Naive thymus-derived CD4-positive, alpha-beta T cell (primary cell): ENCODE data around the gene NUP85. TPM values are rescaled to one million over a fixed set of nuclear protein-coding genes. Genes with fewer than 3 reads are reported as not detected.

Experiments used
- ATAC-seq: fragments of 150-1000 bp; cut with Tn5 transposase; 2 replicates; pipeline ENCODE4 v1.10.0; 2021; ENCODE audit warnings: mild to moderate bottlenecking, moderate library complexity
- CTCF ChIA-PET: fragments of 350-600 bp; sonication (Branson Sonifier 250); formaldehyde crosslinking; loops from one replicate; lab custom pipeline; 2021; ENCODE audit warnings: antibody characterized with exemption; lab: Charles Lee
- POLR2A ChIA-PET: fragments of 350-600 bp; sonication (Branson Sonifier 250); formaldehyde crosslinking; loops from one replicate; lab custom pipeline; 2021; ENCODE audit warnings: antibody characterized with exemption, inconsistent platforms; lab: Charles Lee
- DNase-seq, 9 donors: peaks; one replicate each; pipeline versions ENCODE4 v3.0.0 to v3.0.0-alpha.2; 2020 to 2022; ENCODE audit warnings: mixed read lengths in 1 of 9
- H3K27ac ChIP-seq: one replicate; pipeline ENCODE4 v1.7.0; 2013; ENCODE audit warnings: mild to moderate bottlenecking, low read depth, low read length, moderate library complexity
- H3K27me3 ChIP-seq, 2 donors: one replicate each; pipeline ENCODE4 v1.7.0; 2013; ENCODE audit warnings: low read length in 2 of 2, mild to moderate bottlenecking in 2 of 2, moderate library complexity in 2 of 2; ENCODE audit not compliant: control insufficient read depth in 2 of 2, insufficient read depth in 2 of 2
- H3K36me3 ChIP-seq, 3 experiments: 1 replicate in 2 of 3; 2 replicates in 1 of 3; pipeline ENCODE4 v1.7.0; 2013; ENCODE audit warnings: low read length in 3 of 3, mild to moderate bottlenecking in 3 of 3, moderate library complexity in 1 of 3; ENCODE audit not compliant: insufficient read depth in 3 of 3, control insufficient read depth in 2 of 3
- H3K4me1 ChIP-seq, 2 donors: one replicate each; pipeline ENCODE4 v1.7.0; 2013; ENCODE audit warnings: low read length in 2 of 2, mild to moderate bottlenecking in 2 of 2, moderate library complexity in 1 of 2; ENCODE audit not compliant: control insufficient read depth in 2 of 2, insufficient read depth in 2 of 2
- H3K4me3 ChIP-seq: 2 replicates; pipeline ENCODE4 v1.7.0; 2013; ENCODE audit warnings: mild to moderate bottlenecking, low read length
- H3K9me3 ChIP-seq, 3 experiments: 1 replicate in 2 of 3; 2 replicates in 1 of 3; pipeline ENCODE4 v1.7.0; 2013; ENCODE audit warnings: low read length in 3 of 3; ENCODE audit not compliant: control insufficient read depth in 2 of 3
- H3K27ac Mint-ChIP-seq, 9 donors: one replicate each; pipeline ENCODE4 v1.8.0; 2020 to 2022; ENCODE audit warnings: mixed read lengths in 9 of 9, mild to moderate bottlenecking in 8 of 9, moderate library complexity in 5 of 9, inconsistent platforms in 2 of 9
- H3K27me3 Mint-ChIP-seq, 5 donors: one replicate each; pipeline ENCODE4 v1.8.0; 2021 to 2022; ENCODE audit warnings: mixed read lengths in 5 of 5, mild to moderate bottlenecking in 1 of 5
- H3K36me3 Mint-ChIP-seq, 5 donors: one replicate each; pipeline ENCODE4 v1.8.0; 2020 to 2022; ENCODE audit warnings: mixed read lengths in 5 of 5, mild to moderate bottlenecking in 3 of 5, inconsistent platforms in 1 of 5
- H3K4me1 Mint-ChIP-seq, 7 donors: one replicate each; pipeline ENCODE4 v1.8.0; 2020 to 2022; ENCODE audit warnings: mixed read lengths in 7 of 7, mild to moderate bottlenecking in 3 of 7, inconsistent platforms in 1 of 7
- H3K4me3 Mint-ChIP-seq, 10 donors: one replicate each; pipeline ENCODE4 v1.8.0; 2020 to 2022; ENCODE audit warnings: mild to moderate bottlenecking in 10 of 10, mixed read lengths in 10 of 10, moderate library complexity in 6 of 10, inconsistent platforms in 2 of 10
- H3K9me3 Mint-ChIP-seq, 11 donors: one replicate each; pipeline ENCODE4 v1.8.0; 2020 to 2022; ENCODE audit warnings: mixed read lengths in 11 of 11, mild to moderate bottlenecking in 4 of 11, inconsistent platforms in 1 of 11, moderate library complexity in 1 of 11
- intact Hi-C, 2 donors: fragments of 100-400 bp; cut with micrococcal nuclease; formaldehyde crosslinking; loops; one replicate each; pipeline ENCODE4 v1.15.1; 2023
- polyA plus RNA-seq, 2 donors: library from polyadenylated mRNA; unstranded; fragments of 300-500 nt; fragmentation: Illumina TruSeq; gene quantifications; one replicate each; pipeline ENCODE4 v1.2.3, GENCODE V29; 2021
- total RNA-seq, 6 experiments: library from RNA in 5 of 6; stranded (reverse) in 5 of 6; gene quantifications; 1 replicate in 5 of 6; 2 replicates in 1 of 6; pipeline ENCODE4 v1.2.3 and lab custom pipeline; 2021 to 2026

NUP85 gene
- total and polyA plus RNA-seq, 7 experiments from 2014 or later = 21.0 to 143 (median 97.3) TPM

- peaks cover 5 to 13% (median 10%) of the 10 kb centered on the region in 7 donors for H3K4me1 Mint-ChIP-seq
- ATAC-seq (no peak), DNase-seq (no peak)
- no peaks in the 10 kb centered on the region for H3K27me3 ChIP-seq
- H3K36me3 ChIP-seq = peaks cover 22 to 92% (median 34%) of the 10 kb centered on the region in 3 experiments
- no peak overlapping the region for H3K27ac ChIP-seq
- ChIA-PET CTCF (interaction anchor here (0.9 to 4.9 kb wide), 5 partner anchors 9 to 265 kb away, joined by 3 to 26 read pairs (median 3); no protein-coding TSS in a partner anchor), POLR2A (interaction anchor here (0.6 kb wide), 1 partner anchor 10 kb away, joined by 4 read pairs; no protein-coding TSS in a partner anchor)
- peaks cover 0 to 14% of the 10 kb centered on the region in 2 donors for H3K4me1 ChIP-seq
- H3K4me3 ChIP-seq = no peak overlapping the region
- peaks cover 4 to 39% (median 14%) of the 10 kb centered on the region in 5 donors for H3K36me3 Mint-ChIP-seq
- intact Hi-C loops = loop anchor here (1.0 kb wide), 3 partner anchors 123 to 276 kb away; no protein-coding TSS in a partner anchor
- no peaks in the 10 kb centered on the region for H3K27me3 Mint-ChIP-seq
- no peak overlapping the region for H3K4me3 Mint-ChIP-seq
- peak overlapping the region in 2 of 9 donors; percentile 21 to 82 for H3K27ac Mint-ChIP-seq
- no peaks in the 10 kb centered on the region for H3K9me3 ChIP-seq
- H3K9me3 Mint-ChIP-seq = no peaks in the 10 kb centered on the region
These were observed 31.9 kb downstream of the NUP85 start for GRCh38 chr17:75237100-75238014.

- intact Hi-C loops = loop anchor here (1.0 kb wide), 3 partner anchors 124 to 277 kb away; no protein-coding TSS in a partner anchor
- H3K4me1 Mint-ChIP-seq = peaks cover 5 to 20% (median 10%) of the 10 kb centered on the region in 7 donors
- H3K9me3 Mint-ChIP-seq = no peaks in the 10 kb centered on the region
- DNase-seq (no peak), ATAC-seq (no peak)
- H3K9me3 ChIP-seq = no peaks in the 10 kb centered on the region
- no peaks in the 10 kb centered on the region for H3K27me3 Mint-ChIP-seq
- peaks cover 4 to 34% (median 13%) of the 10 kb centered on the region in 5 donors for H3K36me3 Mint-ChIP-seq
- no peaks in the 10 kb centered on the region for H3K27me3 ChIP-seq
- H3K4me1 ChIP-seq = peaks cover 0 to 21% of the 10 kb centered on the region in 2 donors
- H3K27ac Mint-ChIP-seq = peak overlapping the region in 2 of 9 donors; percentile 73 to 90
- no peak overlapping the region for H3K4me3 Mint-ChIP-seq
- H3K27ac ChIP-seq = no peak overlapping the region
- ChIA-PET CTCF (interaction anchor here (0.9 to 4.9 kb wide), 5 partner anchors 8 to 266 kb away, joined by 3 to 26 read pairs (median 3); no protein-coding TSS in a partner anchor), POLR2A (interaction anchor here (0.6 to 1.0 kb wide), 2 partner anchors 9 to 11 kb away, joined by 4 to 8 read pairs; no protein-coding TSS in a partner anchor)
- peaks cover 15 to 92% (median 32%) of the 10 kb centered on the region in 3 experiments for H3K36me3 ChIP-seq
- no peak overlapping the region for H3K4me3 ChIP-seq
These were observed 32.6 kb downstream of the NUP85 start for GRCh38 chr17:75238020-75238580.

- CTCF ChIA-PET = interaction anchor here (0.6 to 4.9 kb wide), 8 partner anchors 9 to 267 kb away, joined by 3 to 26 read pairs (median 5); no protein-coding TSS in a partner anchor
- H3K9me3 Mint-ChIP-seq = no peaks in the 10 kb centered on the region
These were observed 33.3 kb downstream of the NUP85 start for GRCh38 chr17:75238684-75239191.

GRCh38 chr17:75239214-75239613 is 33.7 kb downstream of the NUP85 start:
- peaks cover 24 to 98% (median 36%) of the 10 kb centered on the region in 3 experiments for H3K36me3 ChIP-seq
- Mint-ChIP-seq H3K9me3 (no peaks in the 10 kb centered on the region), H3K4me3 (peak overlapping the region in 2 of 10 donors; percentile 46 to 51), H3K27me3 (no peaks in the 10 kb centered on the region), H3K36me3 (peaks cover 8 to 35% (median 17%) of the 10 kb centered on the region in 5 donors), H3K27ac (peak overlapping the region in 8 of 9 donors; percentile 7 to 93 (median 88)), H3K4me1 (peaks cover 5 to 29% (median 13%) of the 10 kb centered on the region in 7 donors)
- H3K27ac ChIP-seq = no peak overlapping the region
- peaks cover 0 to 30% of the 10 kb centered on the region in 2 donors for H3K4me1 ChIP-seq
- no peaks in the 10 kb centered on the region for H3K27me3 ChIP-seq
- ChIA-PET CTCF (interaction anchor here (0.5 to 4.9 kb wide), 7 partner anchors 9 to 179 kb away, joined by 3 to 26 read pairs (median 6); no protein-coding TSS in a partner anchor), POLR2A (interaction anchor here (0.8 to 1.6 kb wide), 3 partner anchors 17 to 91 kb away, joined by 3 to 5 read pairs (median 4); partner anchors contain the start of gene SLC25A19)
- no peaks in the 10 kb centered on the region for H3K9me3 ChIP-seq
- no peak for DNase-seq
- no peak overlapping the region for H3K4me3 ChIP-seq
- no peak for ATAC-seq
- intact Hi-C loops = no loop called here

More at GRCh38 chr17:75238684-75239191, 33.3 kb downstream of the NUP85 start:
- H3K27me3 ChIP-seq = no peaks in the 10 kb centered on the region
- Mint-ChIP-seq H3K36me3 (peaks cover 8 to 32% (median 17%) of the 10 kb centered on the region in 5 donors), H3K27me3 (no peaks in the 10 kb centered on the region), H3K27ac (peak overlapping the region; percentile 7 to 93 (median 85)), H3K4me1 (peaks cover 5 to 25% (median 12%) of the 10 kb centered on the region in 7 donors), H3K4me3 (peak overlapping the region in 4 of 10 donors; percentile 38 to 51 (median 46))
- H3K9me3 ChIP-seq = no peaks in the 10 kb centered on the region
- intact Hi-C loops = loop anchor here (1.0 kb wide), 3 partner anchors 124 to 277 kb away; no protein-coding TSS in a partner anchor
- DNase-seq = peak; percentile 33 to 60 (median 55)
- POLR2A ChIA-PET = interaction anchor here (1.0 to 1.6 kb wide), 3 partner anchors 11 to 91 kb away, joined by 3 to 8 read pairs (median 4); no protein-coding TSS in a partner anchor
- H3K36me3 ChIP-seq = peaks cover 19 to 95% (median 36%) of the 10 kb centered on the region in 3 experiments
- H3K4me3 ChIP-seq = no peak overlapping the region
- no peak overlapping the region for H3K27ac ChIP-seq
- peak; percentile 83 for ATAC-seq
- H3K4me1 ChIP-seq = peaks cover 0 to 28% of the 10 kb centered on the region in 2 donors

- POLR2A ChIA-PET = interaction anchor here (0.8 to 1.6 kb wide), 5 partner anchors 18 to 92 kb away, joined by 3 to 6 read pairs (median 4); partner anchors contain the start of genes GGA3, MRPS7 and SLC25A19
- Histone ChIP-seq H3K4me3 (no peak overlapping the region), H3K9me3 (no peaks in the 10 kb centered on the region), H3K4me1 (peaks cover 0 to 30% of the 10 kb centered on the region in 2 donors), H3K27me3 (no peaks in the 10 kb centered on the region), H3K36me3 (peaks cover 30 to 98% (median 30%) of the 10 kb centered on the region in 3 experiments), H3K27ac (no peak overlapping the region)
- H3K4me1 Mint-ChIP-seq = peaks cover 5 to 33% (median 15%) of the 10 kb centered on the region in 7 donors
- H3K27me3 Mint-ChIP-seq = no peaks in the 10 kb centered on the region
- H3K4me3 Mint-ChIP-seq = no peak overlapping the region
- peak overlapping the region in 3 of 9 donors; percentile 48 to 76 (median 55) for H3K27ac Mint-ChIP-seq
- DNase-seq (no peak), ATAC-seq (no peak)
- intact Hi-C loops = loop anchor here (1.0 kb wide), 2 partner anchors 31 to 172 kb away; partner anchors contain the start of gene MIF4GD (in 1 of the 2)
- no peaks in the 10 kb centered on the region for H3K9me3 Mint-ChIP-seq
- CTCF ChIA-PET = interaction anchor here (0.5 to 4.9 kb wide), 9 partner anchors 10 to 180 kb away, joined by 3 to 26 read pairs (median 6); partner anchors contain the start of gene MRPS7
- peaks cover 8 to 32% (median 17%) of the 10 kb centered on the region in 5 donors for H3K36me3 Mint-ChIP-seq
These were observed 34.4 kb downstream of the NUP85 start for GRCh38 chr17:75239778-75240393.
